GM18873 (cell line): Measurements from ENCODE around the gene ZNF214.
"Not testable (repeated sequence)": the region's sequence is repeated elsewhere in the genome, so short reads cannot be mapped to it uniquely, and the experiment has no call there.

ENCODE experiments used
- ATAC-seq: cut with Tn5 transposase; IDR thresholded peaks from one replicate; pipeline ENCODE4 v1.9.1; 2021; ENCODE audit warnings: mild to moderate bottlenecking, moderate library complexity, moderate number of reproducible peaks; ENCODE audit not compliant: unreplicated experiment, low FRiP score

Gene ZNF214

DNA sequence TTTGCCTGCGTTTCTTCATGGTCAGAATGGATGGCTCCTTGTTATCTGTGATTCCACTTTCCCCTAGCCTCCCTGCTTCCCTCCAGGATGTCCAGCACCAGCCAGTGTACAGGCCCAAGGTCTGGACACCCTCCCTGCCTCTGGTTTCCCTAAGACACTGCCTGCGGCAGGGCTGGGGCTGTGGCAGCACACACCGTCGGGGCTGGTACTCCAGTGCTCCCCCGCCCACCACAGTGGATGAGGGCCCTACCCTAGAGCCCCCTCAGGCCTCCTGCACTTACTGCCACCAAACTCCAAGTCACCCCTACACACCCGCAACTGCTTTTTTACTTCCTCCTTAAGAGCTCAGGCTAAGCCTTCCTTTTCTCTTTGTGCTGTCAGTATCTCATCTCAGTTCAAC lies 28.9 kb downstream of the ZNF214 start:
- ATAC-seq: no peak

- ATAC-seq: no peak
These were observed 31.6 kb downstream of the ZNF214 start for GRCh38 chr11:6988506-6988905.

DNA sequence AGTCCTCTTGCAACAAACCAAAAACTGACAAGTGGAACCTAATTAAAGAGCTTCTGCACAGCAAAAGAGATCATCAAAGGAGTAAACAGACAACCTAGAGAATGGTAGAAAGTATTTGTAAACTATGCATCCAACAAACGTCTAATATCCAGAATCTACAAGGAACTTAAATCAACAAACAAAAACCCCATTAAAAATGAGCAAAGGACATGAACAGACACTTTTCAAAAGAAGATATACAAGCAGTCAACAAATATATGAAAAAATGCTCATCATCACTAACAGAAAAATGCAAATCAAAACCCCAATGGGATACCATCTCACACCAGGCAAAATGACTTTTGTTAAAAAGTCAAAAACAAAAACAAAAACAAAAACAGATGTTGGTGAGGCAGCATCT lies 33.7 kb downstream of the ZNF214 start:
- ATAC-seq: no peak

DNA sequence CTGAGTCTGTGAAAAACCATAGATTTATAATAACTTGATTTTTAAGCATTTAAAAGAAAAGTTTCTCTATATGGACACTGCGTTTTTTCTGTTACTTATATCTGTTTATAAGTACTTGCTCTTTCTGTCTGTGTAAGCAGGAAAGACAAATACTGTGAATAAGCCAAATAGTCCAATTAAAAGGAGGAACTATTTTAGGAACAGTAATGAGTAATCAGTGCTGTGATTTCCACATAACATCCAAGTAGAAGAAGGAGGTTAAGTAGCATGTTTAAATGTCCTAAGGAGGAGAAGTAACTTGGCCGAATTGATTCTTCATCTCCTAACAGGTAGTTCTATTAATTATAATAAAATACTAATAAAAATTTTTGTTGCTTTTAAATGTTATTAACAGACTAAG lies 40.8 kb downstream of the ZNF214 start:
- ATAC-seq: no peak

DNA sequence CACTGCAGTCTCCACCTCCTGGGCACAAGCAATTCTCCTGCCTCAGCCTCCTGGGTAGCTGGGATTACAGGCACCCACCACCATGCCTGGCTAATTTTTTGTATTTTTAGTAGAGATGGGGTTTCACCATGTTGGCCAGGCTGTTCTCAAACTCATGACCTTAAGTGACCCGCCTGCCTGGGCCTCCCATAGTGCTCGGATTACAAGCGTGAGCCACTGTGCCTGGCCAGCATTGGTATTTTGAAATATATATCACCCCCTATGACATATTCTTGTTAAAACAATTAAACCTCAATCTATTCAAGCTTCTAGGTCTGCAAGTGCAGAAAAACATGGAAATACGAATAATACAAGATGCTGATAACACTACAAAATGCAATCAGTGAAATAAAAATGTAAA lies 50.3 kb downstream of the ZNF214 start:
- not testable (repeated sequence) for ATAC-seq

DNA sequence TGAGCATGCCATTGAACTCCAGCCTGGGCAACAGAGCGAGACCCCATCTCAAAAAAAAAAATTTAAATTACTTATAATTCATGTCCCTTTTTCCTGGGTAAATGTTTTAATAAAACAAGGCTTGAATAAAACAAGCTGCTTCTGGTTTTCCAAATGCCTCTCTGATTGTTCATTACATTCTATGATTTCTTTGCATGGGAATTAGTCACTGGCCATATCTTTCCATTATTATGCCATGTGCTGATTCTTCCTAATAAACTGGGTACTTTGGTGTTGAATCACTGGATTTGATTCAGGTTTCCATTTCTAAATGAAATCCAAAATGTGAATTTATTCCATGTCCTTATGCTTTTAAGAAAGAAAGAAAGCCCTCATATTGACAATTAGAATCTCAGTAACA lies 51.3 kb downstream of the ZNF214 start:
- no peak for ATAC-seq

GRCh38 chr11:6962673-6963072 lies 57.5 kb downstream of the ZNF214 start:
- no peak for ATAC-seq

GRCh38 chr11:6962141-6962540 lies 58.0 kb downstream of the ZNF214 start:
- no peak for ATAC-seq

GRCh38 chr11:6954248-6954647 lies 65.9 kb downstream of the ZNF214 start:
- not testable (repeated sequence) for ATAC-seq
